K562 (cell line): ENCODE measurements around the gene MALAT1. TPM values are rescaled to one million over a fixed set of nuclear protein-coding genes. Genes with fewer than 3 reads are reported as not detected.

Experiments
- ASH1L ChIP-seq: fragments of 450-650 bp; IDR thresholded peaks from 2 replicates; pipeline ENCODE4 v1.6.1; 2018; ENCODE audit warnings: borderline replicate concordance, mild to moderate bottlenecking, low read depth; ENCODE audit not compliant: partially characterized antibody
- CREB1 ChIP-seq, 2 experiments: sonication (generic) in 1 of 2; formaldehyde crosslinking in 1 of 2; IDR thresholded peaks; 2 replicates each; pipeline versions ENCODE4 v1.6.1 to v1.8.0; 2012 to 2022; ENCODE audit warnings: inconsistent platforms in 1 of 2, mild to moderate bottlenecking in 1 of 2, missing genetic modification reagents in 1 of 2, moderate library complexity in 1 of 2
- HDAC1 ChIP-seq, 2 experiments: fragments of 450-650 bp; IDR thresholded peaks; 2 replicates each; pipeline ENCODE4 v1.6.1; 2016 to 2017; ENCODE audit warnings: inconsistent platforms in 1 of 2, mild to moderate bottlenecking in 1 of 2, moderate library complexity in 1 of 2
- MEIS2 ChIP-seq: fragments of 450-650 bp; IDR thresholded peaks from 2 replicates; pipeline ENCODE4 v1.6.1; 2014; ENCODE audit warnings: mild to moderate bottlenecking; ENCODE audit not compliant: partially characterized antibody
- NELFE ChIP-seq: IDR thresholded peaks from 2 replicates; pipeline ENCODE4 v1.6.1; 2011; ENCODE audit warnings: mild to moderate bottlenecking; ENCODE audit not compliant: insufficient read depth, insufficient read length
- PRMT5 ChIP-seq: sonication (generic); formaldehyde crosslinking; IDR thresholded peaks from 2 replicates; pipeline ENCODE4 v1.5.0; 2020; ENCODE audit warnings: missing genetic modification reagents
- RAD51 ChIP-seq: fragments of 450-650 bp; IDR thresholded peaks from 2 replicates; pipeline ENCODE4 v1.7.1; 2016; ENCODE audit warnings: low read depth, mild to moderate bottlenecking, borderline replicate concordance
- RB1 ChIP-seq: fragments of 450-650 bp; IDR thresholded peaks from 2 replicates; pipeline ENCODE4 v1.6.1; 2017; ENCODE audit warnings: low read depth, mild to moderate bottlenecking
- SIN3A ChIP-seq, 2 experiments: fragments of 150-350 bp in 1 of 2; IDR thresholded peaks; 2 replicates each; pipeline ENCODE4 v1.6.1; 2011 to 2016; ENCODE audit warnings: borderline replicate concordance in 2 of 2, low read depth in 2 of 2, low read length in 2 of 2, mild to moderate bottlenecking in 2 of 2, moderate library complexity in 2 of 2; ENCODE audit not compliant: control insufficient read depth in 1 of 2
- SRSF9 ChIP-seq: fragments of 200-400 bp; formaldehyde crosslinking; IDR thresholded peaks from 2 replicates; pipeline ENCODE4 v1.6.1; 2017; ENCODE audit warnings: low read depth, low read length, borderline replicate concordance
- TAF9B ChIP-seq: fragments of 450-650 bp; IDR thresholded peaks from 2 replicates; pipeline ENCODE4 v1.6.1; 2018; ENCODE audit warnings: mild to moderate bottlenecking; ENCODE audit not compliant: partially characterized antibody
- TEAD4 ChIP-seq, 2 experiments: sonication (generic) in 1 of 2; formaldehyde crosslinking in 1 of 2; IDR thresholded peaks; 2 replicates each; pipeline versions ENCODE4 v1.6.1 to v1.8.0; 2012 to 2022; ENCODE audit warnings: borderline replicate concordance in 1 of 2, inconsistent platforms in 1 of 2, low read length in 1 of 2, mild to moderate bottlenecking in 1 of 2, missing genetic modification reagents in 1 of 2
- TFAM ChIP-seq: fragments of 250-450 bp; sonication (Bioruptor Pico); conservative IDR thresholded peaks from 2 replicates; pipeline ENCODE4 v1.5.0; 2021; ENCODE audit warnings: mild to moderate bottlenecking, moderate library complexity
- USF2 ChIP-seq: sonication (generic); formaldehyde crosslinking; IDR thresholded peaks from 2 replicates; pipeline ENCODE4 v1.5.0; 2020; ENCODE audit warnings: missing genetic modification reagents
- ZBTB2 ChIP-seq: fragments of 450-650 bp; IDR thresholded peaks from 2 replicates; pipeline ENCODE4 v1.6.1; 2016; ENCODE audit warnings: antibody characterized with exemption
- ZFP91 ChIP-seq: sonication (generic); formaldehyde crosslinking; IDR thresholded peaks from 2 replicates; pipeline ENCODE4 v1.8.0; 2022; ENCODE audit warnings: mild to moderate bottlenecking, missing genetic modification reagents
- ZNF232 ChIP-seq: sonication (generic); formaldehyde crosslinking; IDR thresholded peaks from 2 replicates; pipeline ENCODE4 v1.8.0; 2022; ENCODE audit warnings: mild to moderate bottlenecking, missing genetic modification reagents
- ZNF282 ChIP-seq: sonication (generic); formaldehyde crosslinking; IDR thresholded peaks from 2 replicates; pipeline ENCODE4 v1.8.1; 2023; ENCODE audit warnings: missing genetic modification reagents
- ZNF449 ChIP-seq: fragments of 250-450 bp; sonication (Bioruptor Pico); IDR thresholded peaks from 2 replicates; pipeline ENCODE4 v1.8.0; 2022; ENCODE audit warnings: moderate library complexity, mild to moderate bottlenecking, inconsistent platforms
- ZNF655 ChIP-seq: fragments of 250-450 bp; sonication (Bioruptor Pico); IDR thresholded peaks from 2 replicates; pipeline ENCODE4 v1.5.0; 2021
- ZNF695 ChIP-seq: fragments of 450-650 bp; formaldehyde crosslinking; IDR thresholded peaks from 2 replicates; pipeline ENCODE4 v1.4.0; 2020; ENCODE audit warnings: mild to moderate bottlenecking, moderate library complexity
- polyA plus RNA-seq, 8 experiments: library from polyadenylated mRNA; depleted of rRNA in 4 of 8; stranded (reverse) in 5 of 8; unstranded in 3 of 8; fragments of >200 nt; fragmentation: Nextera tagmentation in 2 of 8; fragmentation: Illumina TruSeq in 1 of 8; extraction: Ambion mirVana in 2 of 8; extraction: Trizol in 1 of 8; gene quantifications; 2 replicates each; pipeline versions ENCODE4 v1.2.1 to v1.2.3, GENCODE V29; 2011 to 2014; ENCODE audit warnings: inconsistent platforms in 1 of 8, missing spikeins in 1 of 8
- total RNA-seq, 7 experiments: library from RNA; depleted of rRNA in 6 of 7; stranded (reverse); fragments of >200 nt in 6 of 7; fragmentation: Illumina TruSeq in 2 of 7; extraction: Trizol in 2 of 7; gene quantifications; 2 replicates each; pipeline versions ENCODE4 v1.2.1 to v1.2.3, GENCODE V29; 2011 to 2021; ENCODE audit warnings: low replicate concordance in 1 of 7

Gene MALAT1
- total and polyA plus RNA-seq, 9 of the 15 experiments (the other 6 are each of a cell fraction or from before 2014, with no cell fraction given): 363 to 8,715 (median 2,351) TPM

GRCh38 chr11:65492637-65493366 lies 6.0 kb upstream of the MALAT1 start (continued):
- no peak for TF ChIP-seq CREB1 (IDR thresholded peaks at IDR 0.05)
- no peak for TF ChIP-seq CREB1 (CRISPR knock-in tag; IDR thresholded peaks at IDR 0.05)
- TF ChIP-seq SIN3A (IDR thresholded peaks at IDR 0.05; ENCODE audit: borderline replicate concordance in 2 of 2, control insufficient read depth in 1 of 2, low read depth in 2 of 2, low read length in 2 of 2): no peak
- TF ChIP-seq NELFE: no peak
- no peak for TF ChIP-seq ZNF282
- no peak for TF ChIP-seq PRMT5
- no peak; the same call in 1 of the 2 replicates for TF ChIP-seq ZBTB2
- TF ChIP-seq RB1: no peak
- no peak for TF ChIP-seq SRSF9
- no peak for TF ChIP-seq ZNF655 (CRISPR knock-in tag)
- no peak for TF ChIP-seq ZFP91 (CRISPR knock-in tag)
- no peak for TF ChIP-seq TFAM (CRISPR knock-in tag)
- no peak for TF ChIP-seq ZNF449
- peak in 1 of 2 experiments; percentile 21; a peak in 1 of 4 replicates for TF ChIP-seq HDAC1 (IDR thresholded peaks at IDR 0.05)
- no peak for TF ChIP-seq RAD51
- peak; percentile 27 for TF ChIP-seq MEIS2
- TF ChIP-seq TEAD4 (IDR thresholded peaks at IDR 0.05; ENCODE audit: low read length): no peak
- no peak for TF ChIP-seq TEAD4 (CRISPR knock-in tag; IDR thresholded peaks at IDR 0.05; ENCODE audit: borderline replicate concordance)
- no peak for TF ChIP-seq ZNF695
- peak; percentile 70 for TF ChIP-seq ASH1L
- no peak for TF ChIP-seq ZNF232
- TF ChIP-seq USF2 (CRISPR knock-in tag): no peak
- TF ChIP-seq TAF9B: peak; percentile 66
